ENCODE measurements around the gene NEK7.
"Not testable (repeated sequence)": the region's sequence is repeated elsewhere in the genome, so short reads cannot be mapped to it uniquely, and the experiment has no call there.

Gene NEK7

DNA sequence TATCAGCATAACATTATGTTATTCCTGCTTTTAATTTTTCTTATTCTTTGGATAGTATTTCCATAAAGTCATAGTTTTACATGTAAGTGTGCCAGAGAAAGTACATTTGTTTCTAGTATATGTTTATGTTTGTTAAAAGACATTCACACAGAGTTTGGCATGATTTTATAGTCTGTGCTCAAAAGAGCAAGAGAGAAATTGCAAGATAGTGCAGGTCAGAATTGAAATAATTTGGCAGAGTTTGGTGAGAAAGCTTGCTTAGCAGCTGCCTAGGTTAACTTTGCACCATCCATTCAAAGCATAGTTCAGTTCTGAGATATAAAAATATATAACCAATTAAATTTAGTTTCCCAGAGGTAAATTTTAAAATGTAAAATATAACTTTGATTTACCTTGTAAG is 17.0 kb downstream of the NEK7 start:
- DNase-seq: no peak

DNA sequence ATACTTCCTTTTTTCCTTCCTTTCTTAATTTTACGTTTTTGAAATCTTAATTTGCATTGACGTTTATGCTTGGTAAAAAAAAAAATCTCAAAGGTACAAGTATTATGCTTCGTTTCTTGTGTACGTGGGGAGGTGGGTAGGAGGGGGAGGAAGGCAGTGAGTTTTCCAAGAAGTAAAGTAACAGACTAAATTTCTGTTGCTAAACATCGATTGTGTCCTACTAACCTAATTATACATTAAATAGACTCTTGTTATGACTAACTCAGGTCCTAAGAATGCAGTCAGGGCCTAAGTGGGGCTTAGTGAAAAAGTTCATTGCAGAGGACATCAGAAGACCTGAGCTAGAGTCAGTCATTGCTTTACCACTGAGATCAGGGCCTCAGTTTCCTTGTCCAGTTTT is 17.5 kb downstream of the NEK7 start:
- DNase-seq: no peak

DNA sequence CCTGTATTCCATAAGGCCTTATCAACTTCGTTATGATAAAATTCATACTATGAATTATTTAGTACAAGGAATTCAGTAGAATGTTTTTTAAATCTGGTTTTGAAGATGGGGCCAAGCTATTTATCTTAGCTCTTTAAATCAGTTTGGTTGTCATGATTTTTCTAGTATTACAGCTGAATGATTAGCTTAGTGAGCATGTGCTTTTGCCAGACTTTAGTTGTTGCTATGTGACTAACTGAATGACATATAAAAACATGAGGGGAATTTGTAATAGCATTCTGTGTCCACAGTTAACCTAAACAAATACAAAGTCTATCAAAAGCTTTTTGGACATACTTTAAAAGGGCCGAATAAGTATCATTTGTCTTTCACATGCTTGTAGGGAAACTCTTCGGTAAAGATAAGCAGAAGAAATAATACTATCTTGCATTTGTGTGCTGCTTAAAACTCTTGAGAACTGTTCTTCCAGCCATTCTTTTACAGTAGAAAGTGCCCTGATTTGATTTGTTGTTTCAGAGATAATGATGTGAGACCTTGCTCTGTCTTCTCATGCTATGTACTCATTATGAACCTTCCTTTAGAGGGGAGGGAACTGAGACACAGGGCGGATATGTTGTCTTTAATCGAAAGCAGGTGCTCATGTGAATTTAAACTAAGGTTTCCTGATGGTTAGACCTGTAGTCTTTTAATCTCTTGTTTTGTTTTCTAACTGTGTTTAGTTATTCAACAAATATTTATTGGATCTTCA is 18.8 kb downstream of the NEK7 start:
- no peak for DNase-seq

DNA sequence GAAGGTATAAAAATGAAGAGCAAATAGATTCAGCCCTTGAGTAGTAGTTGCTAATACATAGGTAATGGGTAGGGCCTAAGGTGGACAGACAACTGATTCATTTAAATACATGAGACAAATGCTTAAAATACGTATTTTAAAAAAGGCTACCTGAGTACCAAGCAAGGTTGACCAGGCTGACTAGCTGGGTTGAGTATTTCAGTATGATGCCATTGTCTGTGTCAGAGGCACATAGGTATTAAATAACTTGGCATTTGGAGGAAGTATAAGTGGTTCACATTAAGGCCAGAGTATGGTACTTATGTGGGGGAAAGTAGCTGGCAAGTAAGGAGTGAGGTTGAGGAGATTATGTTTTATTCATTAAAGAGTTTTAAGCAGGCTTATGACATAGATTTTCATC is 19.4 kb downstream of the NEK7 start:
- DNase-seq: no peak

DNA sequence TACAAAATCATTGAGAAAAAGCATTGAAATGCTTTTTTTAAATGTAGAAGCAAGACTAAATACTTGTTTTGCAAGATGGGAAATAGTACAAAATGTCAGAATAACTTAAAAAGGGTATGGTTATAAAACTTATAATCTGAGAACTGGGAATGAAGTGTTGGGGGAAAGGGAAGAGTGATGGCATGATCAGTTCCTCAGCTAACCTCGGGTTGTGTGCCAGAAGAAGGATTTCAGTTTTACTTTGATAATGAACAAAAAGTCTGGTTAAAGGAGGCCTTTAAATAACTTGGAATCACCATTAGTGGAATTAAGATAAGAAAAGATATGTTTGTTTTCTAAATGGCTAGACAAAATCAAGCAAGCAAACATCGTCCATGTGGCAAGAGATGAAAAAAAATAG is 20.7 kb downstream of the NEK7 start:
- no peak for DNase-seq

DNA sequence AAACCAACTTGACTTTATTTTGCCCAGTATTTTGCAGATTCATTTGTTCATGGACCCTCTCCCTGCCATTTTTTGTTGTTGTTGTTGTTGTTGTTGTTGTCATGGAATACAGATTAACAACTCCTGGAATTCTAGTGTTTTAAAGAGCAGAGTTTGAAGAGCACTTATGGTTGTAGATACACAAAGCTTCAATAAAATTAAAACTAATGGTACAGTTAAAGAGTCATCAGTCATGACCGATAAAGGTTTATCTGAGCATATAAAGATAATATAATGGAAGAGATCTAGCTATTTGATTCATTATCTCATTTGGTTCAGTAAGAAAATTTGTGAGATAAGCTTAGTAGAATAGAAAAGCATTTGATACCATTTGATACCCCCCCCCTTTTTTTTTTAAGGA is 21.8 kb downstream of the NEK7 start:
- no peak for DNase-seq

DNA sequence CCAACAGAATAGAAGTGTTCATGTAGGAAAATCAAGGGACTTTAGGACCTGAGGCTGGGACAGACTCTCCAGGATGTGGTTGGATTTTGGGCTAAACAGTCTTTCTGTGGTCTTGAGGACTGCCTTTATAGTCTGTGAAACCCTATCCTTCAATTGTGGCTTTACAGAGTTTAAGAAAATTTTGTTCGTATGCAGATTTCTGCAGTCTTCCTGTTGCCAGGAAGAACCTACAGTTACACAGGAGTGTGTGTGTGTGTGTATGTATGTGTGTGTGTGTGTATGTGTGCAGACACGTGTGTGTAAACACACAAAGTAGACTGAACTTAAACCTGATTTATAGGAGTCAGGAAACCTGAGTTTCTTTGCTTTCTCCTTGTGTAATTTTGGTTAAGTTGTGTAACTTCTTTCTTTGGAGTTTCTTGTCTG is 22.8 kb downstream of the NEK7 start:
- DNase-seq: no peak

DNA sequence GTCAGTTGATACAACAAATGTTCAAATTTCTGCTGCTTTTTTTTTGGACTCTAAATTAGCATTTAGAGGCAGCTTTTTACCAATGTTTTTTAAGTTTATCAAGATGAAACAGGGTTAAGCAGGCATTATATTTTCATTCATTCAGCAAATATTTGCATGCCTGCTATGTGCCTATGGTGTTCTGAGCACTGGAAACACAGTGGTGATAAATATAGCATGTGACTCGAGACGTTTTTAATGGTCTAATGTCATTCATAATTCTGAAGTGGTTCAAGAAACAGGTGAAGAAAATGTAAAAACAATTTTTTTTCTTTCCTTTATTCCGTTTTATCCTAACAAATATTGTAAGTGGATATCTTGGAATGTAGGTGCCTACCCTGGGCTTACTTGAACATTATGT is 26.8 kb downstream of the NEK7 start:
- no peak for DNase-seq

DNA sequence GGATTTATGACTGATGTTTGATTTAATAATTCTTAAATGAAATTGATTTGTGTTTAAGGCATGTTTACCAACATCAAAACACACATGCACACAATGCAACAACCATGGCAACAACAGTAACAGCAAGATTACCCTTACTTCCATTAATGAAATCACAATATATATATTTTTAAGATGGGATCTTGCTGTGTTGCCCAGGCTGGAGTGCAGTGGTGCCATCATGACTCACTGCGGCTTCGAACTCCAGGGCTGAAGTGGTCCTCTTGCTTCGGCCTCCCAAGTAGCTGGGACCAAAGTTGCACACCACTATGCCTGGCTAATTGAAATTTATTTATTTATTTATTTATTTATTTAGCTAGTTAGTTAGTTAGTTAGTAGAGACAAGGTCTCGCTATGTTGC is 27.7 kb downstream of the NEK7 start:
- no peak for DNase-seq

DNA sequence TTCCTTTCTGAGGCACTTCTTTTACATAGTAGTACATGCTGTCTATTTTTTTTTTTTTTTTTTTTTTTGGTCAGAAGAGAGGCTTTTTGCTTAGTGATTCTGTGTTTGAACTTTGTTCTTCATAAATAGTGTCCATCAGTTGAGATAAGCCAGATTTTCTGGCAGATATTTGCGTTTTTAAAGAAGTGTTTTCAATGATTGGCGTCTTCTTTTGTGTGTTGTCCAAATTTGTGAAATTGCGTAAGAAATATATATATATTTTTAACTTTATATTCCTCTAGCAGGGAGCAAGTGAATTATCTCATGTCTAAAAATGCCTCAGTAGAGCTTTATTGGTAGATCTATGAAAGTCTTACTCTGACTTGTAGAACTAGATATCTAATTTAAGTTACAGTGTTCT is 28.3 kb downstream of the NEK7 start:
- DNase-seq: no peak

DNA sequence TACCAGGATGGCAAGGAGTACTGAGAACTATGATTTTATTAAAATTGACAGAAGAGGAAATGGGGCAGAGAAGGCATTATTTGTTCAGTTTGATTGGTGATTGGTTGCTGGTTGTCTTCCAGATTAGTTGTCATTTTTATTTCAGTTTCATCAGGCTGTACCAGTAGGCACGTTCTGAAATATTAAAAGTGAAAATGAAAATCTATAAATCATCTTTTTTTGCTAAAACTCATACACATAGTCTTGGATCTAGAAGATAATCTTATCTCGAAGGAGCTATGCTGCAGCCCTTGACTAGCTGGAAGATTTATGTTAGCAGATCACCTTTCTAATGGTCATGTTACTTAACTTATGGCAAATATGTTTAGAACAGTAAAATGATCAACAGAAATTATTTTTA is 29.0 kb downstream of the NEK7 start:
- DNase-seq: no peak

DNA sequence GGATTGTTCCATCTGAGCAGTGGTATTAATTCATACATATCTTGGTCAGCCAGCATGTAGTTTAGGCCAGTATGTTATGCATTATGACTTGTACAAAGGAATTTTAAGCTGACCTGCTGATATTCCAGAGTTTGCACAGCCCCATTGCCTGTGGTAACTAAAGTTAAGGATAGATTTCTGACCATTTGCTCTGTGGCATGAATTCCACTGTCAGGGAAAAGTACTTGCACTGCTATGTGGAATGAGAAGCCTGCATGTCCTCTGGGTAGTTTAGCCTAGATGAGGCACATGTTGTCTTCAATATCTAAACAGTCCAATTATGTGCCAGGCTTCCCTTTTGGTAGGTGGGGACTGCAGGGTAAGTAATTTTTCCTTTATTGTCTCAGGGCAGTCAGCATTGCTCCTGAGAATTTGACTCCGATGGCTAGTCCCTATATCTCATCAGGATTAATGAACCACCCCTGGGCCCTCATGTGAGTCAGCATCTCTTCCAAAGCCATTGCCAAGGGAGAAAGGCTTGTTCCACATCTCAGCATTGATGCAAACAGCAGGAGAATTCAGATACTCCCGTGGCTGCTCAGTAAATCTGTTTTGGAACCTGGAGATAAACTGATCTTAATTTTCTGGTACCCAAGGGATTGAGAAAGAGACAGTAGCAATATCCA is 30.2 kb downstream of the NEK7 start:
- DNase-seq: no peak

DNA sequence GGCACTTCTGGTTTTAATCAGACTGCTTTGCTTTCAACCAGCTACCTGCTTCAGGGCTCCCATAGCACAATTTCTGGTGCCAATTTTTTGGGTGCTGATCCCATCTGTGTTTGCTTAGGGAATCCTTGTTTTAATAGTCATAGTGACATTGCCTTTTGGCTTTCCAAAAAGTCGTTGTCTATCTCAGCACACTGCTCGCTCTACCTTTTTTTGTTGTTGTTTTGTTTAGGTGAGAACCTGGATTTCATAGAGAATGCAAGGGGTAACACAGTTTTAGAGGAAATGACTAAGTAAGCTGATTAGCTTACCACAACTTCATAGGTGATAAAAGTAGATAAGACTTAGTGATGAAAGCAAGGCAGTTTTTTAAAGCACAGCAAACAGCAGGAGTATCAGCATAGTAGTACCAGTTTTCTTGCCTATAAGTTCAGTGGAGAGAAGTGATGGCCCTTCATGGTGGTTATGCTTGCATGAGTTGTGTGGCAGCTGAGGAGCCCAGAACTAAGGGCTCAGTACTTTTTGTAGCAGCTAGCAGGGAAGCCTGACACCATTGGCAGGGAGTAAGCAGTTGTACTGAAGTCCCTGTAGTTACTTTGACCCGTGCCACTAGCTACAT is 31.3 kb downstream of the NEK7 start:
- DNase-seq: no peak

DNA sequence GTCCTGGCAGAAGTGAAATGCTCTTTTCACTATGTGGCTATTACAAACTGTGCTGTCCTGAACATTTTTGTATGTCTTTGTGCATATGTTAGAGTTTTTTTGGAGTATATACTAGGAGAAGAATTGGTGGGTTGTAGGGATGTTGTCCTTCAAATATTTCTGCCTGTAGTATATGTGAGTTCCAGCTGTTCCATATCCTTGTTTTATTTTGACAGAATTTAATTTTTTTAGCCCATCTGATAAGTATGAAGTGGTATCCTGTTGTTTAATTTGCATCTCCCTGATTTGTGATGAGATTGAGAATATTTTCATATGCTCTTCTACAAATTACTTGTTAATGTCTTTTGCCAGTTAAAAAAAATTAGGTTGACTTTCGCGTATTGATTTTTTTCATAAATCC is 34.3 kb downstream of the NEK7 start:
- DNase-seq: no peak

DNA sequence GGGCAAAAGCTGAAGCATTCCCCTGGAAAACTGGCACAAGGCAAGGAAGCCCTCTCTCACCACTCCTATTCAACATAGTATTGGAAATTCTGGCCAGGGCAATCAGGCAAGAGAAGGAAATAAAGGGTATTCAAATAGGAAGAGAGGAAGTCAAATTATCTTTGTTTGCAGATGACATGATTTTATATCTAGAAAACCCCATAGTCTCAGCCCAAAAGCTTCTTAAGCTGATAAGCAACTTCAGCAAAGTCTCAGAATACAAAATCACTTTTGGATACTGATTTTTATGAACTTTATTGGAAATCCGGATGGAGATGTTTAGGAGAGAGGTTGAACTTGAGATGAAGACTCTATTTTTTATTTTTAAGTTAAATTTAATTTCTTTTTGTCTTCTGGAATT is 37.1 kb downstream of the NEK7 start:
- DNase-seq: not testable (repeated sequence)

DNA sequence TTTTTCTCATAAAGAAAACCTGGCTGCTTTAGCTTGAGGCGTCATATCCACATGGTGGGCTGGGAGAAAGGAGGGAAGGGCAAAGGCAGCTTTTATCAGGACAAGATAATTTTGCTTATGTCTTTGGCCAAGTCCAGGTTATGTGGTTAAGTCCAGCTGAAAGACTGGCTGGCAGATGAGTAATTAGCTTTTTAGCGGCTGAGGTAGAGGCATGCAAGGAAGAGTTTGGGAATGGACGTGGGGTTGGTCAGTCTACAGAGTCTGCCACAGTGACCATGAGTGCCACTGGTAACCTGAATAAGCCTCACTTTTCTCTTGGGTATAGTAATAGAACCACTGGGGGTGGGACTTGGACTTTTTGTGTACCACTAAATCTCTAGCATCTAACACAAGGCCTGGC is 39.8 kb downstream of the NEK7 start:
- DNase-seq: no peak

DNA sequence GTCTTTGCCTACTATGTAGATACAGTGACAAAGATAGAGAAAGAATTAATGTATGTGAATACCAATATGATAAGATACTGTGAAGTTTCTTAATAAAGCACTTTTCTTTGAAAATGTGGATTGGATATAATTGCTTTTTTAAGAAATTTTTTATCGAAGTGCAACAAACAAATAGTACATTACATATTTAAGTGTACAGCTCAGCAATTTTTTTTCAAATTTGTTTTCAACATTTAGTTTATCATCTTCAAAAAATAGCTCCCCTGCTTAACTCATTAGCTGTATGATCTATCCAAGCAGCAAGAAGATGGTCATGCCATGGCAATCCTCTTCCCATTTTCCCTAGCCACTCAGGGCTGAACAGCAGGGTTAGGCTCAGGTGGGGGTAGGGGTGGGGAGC is 40.5 kb downstream of the NEK7 start:
- no peak for DNase-seq

DNA sequence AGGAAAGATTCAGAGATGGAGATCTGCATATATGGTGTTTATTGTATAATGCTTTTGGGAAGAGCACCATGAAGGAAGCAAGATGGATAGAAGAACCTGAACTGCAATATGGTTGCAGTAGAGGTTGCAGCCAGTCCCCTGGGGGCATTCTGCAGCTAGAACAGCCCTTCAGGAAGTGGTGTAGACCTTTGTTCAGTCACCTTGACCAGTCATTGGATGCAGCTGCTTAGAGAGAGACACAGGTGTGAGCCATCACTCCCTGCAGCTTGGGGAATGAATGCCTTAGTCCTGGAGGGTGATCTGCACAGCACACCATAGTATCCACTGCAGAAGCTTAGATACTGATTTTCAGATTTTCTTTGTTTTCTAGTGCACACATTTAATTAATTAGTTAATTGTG is 42.3 kb downstream of the NEK7 start:
- no peak for DNase-seq

DNA sequence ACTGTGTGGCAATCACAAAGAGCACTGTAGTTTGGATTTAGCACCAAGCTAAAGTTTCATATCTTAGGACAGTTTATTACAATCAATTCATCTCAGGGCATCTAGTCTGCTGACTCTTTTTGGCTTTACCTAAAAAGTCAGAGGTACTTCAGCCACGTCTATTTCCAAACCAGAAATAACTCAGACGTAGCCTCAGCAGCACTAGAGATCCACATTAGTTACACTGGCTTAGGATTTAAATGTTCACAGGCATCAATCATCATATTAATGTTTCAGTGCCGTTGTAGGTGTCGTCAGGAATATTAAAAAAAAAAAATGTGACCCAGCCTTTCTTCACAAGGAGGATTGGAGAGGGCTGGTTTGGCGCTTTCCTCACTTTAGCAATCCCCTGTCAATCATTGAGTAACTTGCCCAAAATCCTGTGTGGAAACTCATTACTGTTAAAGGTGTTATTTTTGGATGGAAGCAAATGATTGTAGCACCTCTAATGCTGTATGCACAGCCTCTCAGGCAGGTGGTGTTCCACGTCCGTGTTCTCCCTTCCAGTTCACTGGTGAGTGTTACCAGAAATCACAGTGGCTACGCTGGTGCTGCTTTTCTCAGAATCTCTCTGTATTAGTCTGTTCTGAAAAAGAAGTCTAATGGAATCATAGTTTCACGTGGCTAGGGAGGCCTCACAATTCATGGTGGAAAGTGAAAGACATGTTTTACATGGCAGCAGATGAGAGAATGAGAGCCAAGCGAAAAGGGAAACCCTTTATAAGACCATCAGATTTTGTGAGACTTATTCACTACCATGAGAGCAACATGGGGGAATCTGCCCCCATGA is 45.4 kb downstream of the NEK7 start:
- DNase-seq: no peak

DNA sequence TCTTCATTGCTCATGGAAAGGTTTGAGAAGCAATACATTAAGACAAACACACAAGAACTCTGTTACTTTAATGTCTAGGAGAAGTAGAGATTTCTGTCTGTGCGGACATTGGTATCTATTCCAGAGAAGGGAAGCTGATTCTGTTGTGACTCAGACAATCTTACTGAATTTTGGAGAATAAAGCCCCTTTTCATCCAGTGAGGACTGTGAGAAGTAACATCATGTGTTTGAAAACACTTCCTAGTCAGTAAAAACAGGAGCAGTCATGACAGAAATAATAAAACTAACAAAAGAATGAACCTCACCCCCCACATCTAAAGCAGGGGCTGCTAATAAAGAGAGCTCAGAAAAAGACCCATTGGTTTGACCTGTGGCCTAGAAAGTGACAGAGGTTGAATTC is 46.6 kb downstream of the NEK7 start:
- no peak for DNase-seq

DNA sequence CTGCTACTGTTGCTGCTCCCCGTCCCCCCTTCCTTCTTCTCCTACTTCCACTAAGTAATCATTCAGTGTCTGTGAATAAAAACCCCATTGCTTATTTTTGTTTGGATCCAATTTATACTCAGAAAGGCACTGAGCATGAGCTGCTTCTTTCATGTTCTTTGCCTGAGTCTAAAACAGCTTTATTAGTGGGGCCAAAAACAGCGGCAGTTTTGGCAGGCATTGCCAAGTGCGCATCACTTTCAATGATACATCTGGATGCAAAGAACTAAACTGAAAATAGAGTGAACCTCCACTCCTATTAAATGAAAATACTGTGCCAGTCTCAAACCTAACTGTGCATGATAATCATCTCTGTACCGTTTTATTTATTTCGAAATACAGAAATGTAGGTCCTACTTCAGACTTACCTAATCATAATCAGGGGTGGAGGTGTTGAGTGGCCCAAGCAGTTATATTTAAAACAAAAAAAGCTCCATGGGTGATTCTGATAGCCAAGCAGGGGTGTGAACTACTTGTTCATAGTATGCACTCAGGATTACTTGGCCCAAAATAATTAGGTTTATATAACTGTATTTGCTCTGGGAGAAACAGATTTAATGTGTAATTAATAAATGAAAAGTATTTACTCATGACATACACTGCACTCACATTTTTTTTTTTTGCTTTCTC is 48.4 kb downstream of the NEK7 start:
- DNase-seq: no peak

DNA sequence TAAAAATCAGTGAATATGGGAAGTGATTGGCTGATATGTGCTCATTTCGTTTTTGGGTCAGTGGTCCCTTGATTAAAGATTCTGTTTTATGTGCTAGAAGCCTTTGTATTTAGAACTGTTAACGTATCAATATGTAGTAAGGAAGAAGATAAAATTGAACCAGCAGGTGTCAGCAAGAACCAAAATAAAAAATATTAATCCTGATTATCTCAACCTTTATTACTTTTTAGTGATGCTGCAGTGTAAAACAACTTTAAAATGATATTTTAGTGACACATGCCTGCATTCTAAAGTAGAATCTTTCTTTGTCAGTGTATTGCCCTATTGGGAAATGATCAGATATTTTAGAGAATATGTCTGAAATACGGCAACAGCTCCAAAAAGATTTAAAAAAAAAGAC is 49.5 kb downstream of the NEK7 start:
- DNase-seq: no peak

DNA sequence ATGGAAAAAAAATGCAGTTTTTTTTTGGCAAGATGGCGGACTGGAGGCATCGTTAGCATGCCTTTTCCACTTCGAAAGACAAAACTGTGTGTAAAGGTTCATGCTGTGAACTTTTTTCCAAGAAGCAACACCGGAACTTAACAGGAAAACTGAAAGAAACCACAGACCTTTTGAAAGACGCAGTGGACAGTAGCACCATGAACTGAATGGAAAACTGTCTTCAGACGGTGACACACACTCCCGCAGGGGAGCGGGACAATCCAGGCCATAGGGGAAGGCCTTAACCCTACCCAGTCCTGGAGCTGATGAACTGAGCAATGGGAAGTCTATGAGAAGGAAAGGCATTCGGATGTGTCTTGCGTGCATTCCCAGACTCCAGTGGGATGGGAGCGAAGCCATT is 54.9 kb downstream of the NEK7 start:
- DNase-seq: no peak
